Glutamatergic neuron (in vitro differentiated cells): ENCODE results near the gene PTH. TPM values are rescaled to one million over a fixed set of nuclear protein-coding genes. Genes with fewer than 3 reads are reported as not detected.
A peak's percentile ranks its signal among the peaks of the same experiment; 100 is the strongest.

Experiments used
- DNase-seq: peaks from one replicate; pipeline ENCODE4 v3.0.0; 2022
- H3K27ac Mint-ChIP-seq: one replicate; pipeline ENCODE4 v1.8.0; 2020; ENCODE audit warnings: mild to moderate bottlenecking, mixed read lengths, inconsistent platforms; ENCODE audit not compliant: unreplicated experiment
- H3K27me3 Mint-ChIP-seq: one replicate; pipeline ENCODE4 v1.8.0; 2020; ENCODE audit warnings: mild to moderate bottlenecking, moderate library complexity, mixed read lengths, inconsistent platforms; ENCODE audit not compliant: unreplicated experiment
- H3K36me3 Mint-ChIP-seq: one replicate; pipeline ENCODE4 v1.8.0; 2020; ENCODE audit warnings: mild to moderate bottlenecking, mixed read lengths, inconsistent platforms; ENCODE audit not compliant: unreplicated experiment
- H3K4me1 Mint-ChIP-seq: one replicate; pipeline ENCODE4 v1.8.0; 2020; ENCODE audit warnings: mild to moderate bottlenecking, low read depth, mixed read lengths, inconsistent platforms; ENCODE audit not compliant: unreplicated experiment
- H3K4me3 Mint-ChIP-seq: one replicate; pipeline ENCODE4 v1.8.0; 2020; ENCODE audit warnings: mild to moderate bottlenecking, mixed read lengths, inconsistent platforms; ENCODE audit not compliant: unreplicated experiment
- H3K9me3 Mint-ChIP-seq: one replicate; pipeline ENCODE4 v1.8.0; 2020; ENCODE audit warnings: mild to moderate bottlenecking, moderate library complexity, mixed read lengths, inconsistent platforms; ENCODE audit not compliant: unreplicated experiment
- total RNA-seq: library from RNA; stranded (reverse); fragmentation: NEBNext Ultra II Directional; extraction: Animal tissue kit (Norgen Biotek cat#: 25700); gene quantifications from one replicate; pipeline ENCODE4 v1.2.1, GENCODE V29; 2021; ENCODE audit not compliant: unreplicated experiment
- TF ChIP-seq, protein P1 (sequence below): fragments of 200-600 bp; sonication (generic); IDR thresholded peaks from one replicate; pipeline ENCODE4 v1.5.0; 2021; ENCODE audit not compliant: partially characterized antibody, unreplicated experiment

The PTH gene
- total RNA-seq, 1 donor from 2014 or later, result not detected

DNA sequence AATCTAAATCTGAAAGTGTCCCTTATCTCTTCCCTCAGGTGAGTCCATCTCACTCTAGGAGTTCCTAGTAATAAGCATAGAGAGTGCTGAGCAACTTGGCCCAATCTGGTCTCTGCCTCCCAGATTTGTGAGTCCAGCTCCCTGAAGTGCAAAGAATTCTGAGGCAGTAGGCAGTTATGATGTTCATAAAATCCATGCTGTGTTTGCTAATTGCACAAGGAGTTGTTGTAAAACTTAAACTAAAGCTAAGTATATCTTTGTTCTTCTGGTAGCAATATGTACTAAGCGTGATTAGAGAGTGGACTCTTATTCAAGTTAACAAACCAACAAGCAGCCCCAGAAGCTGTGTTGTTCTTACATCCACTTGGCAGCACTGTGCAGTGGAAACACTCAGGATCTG lies 7.6 kb upstream of the PTH start:
- no peak for DNase-seq
- no peaks in the 10 kb centered on the region for H3K27me3 Mint-ChIP-seq
- no peaks in the 10 kb centered on the region for H3K36me3 Mint-ChIP-seq
- H3K9me3 Mint-ChIP-seq, result no peaks in the 10 kb centered on the region
- no peak overlapping the region for H3K4me3 Mint-ChIP-seq
- H3K4me1 Mint-ChIP-seq, result no peaks in the 10 kb centered on the region
- TF ChIP-seq, protein P1, sequence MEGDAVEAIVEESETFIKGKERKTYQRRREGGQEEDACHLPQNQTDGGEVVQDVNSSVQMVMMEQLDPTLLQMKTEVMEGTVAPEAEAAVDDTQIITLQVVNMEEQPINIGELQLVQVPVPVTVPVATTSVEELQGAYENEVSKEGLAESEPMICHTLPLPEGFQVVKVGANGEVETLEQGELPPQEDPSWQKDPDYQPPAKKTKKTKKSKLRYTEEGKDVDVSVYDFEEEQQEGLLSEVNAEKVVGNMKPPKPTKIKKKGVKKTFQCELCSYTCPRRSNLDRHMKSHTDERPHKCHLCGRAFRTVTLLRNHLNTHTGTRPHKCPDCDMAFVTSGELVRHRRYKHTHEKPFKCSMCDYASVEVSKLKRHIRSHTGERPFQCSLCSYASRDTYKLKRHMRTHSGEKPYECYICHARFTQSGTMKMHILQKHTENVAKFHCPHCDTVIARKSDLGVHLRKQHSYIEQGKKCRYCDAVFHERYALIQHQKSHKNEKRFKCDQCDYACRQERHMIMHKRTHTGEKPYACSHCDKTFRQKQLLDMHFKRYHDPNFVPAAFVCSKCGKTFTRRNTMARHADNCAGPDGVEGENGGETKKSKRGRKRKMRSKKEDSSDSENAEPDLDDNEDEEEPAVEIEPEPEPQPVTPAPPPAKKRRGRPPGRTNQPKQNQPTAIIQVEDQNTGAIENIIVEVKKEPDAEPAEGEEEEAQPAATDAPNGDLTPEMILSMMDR, result no peak
- no peak overlapping the region for H3K27ac Mint-ChIP-seq

DNA sequence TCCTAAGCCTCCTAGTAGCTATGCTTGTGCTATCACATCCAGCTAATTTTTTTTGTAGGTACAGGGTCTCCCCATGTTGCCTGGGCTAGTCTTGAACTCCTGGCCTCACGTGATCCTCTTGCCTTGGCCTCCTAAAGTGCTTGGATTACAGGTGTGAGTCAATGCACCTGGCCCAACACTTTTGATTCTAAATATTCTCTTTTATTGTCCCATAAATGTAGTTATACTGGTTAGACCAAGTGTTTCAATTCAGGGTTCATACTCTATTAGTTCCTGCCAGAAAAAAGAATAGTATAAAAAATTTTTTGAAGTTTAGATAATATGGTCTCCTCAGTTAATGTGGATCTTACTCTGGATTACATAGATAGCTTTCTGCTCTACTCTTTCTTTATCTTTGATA lies 6.7 kb upstream of the PTH start:
- Mint-ChIP-seq H3K36me3 (no peaks in the 10 kb centered on the region), H3K4me1 (no peaks in the 10 kb centered on the region), H3K4me3 (no peak overlapping the region), H3K27me3 (no peaks in the 10 kb centered on the region), H3K9me3 (no peaks in the 10 kb centered on the region), H3K27ac (no peak overlapping the region)
- DNase-seq, result no peak
- TF ChIP-seq, protein P1, result no peak

DNA sequence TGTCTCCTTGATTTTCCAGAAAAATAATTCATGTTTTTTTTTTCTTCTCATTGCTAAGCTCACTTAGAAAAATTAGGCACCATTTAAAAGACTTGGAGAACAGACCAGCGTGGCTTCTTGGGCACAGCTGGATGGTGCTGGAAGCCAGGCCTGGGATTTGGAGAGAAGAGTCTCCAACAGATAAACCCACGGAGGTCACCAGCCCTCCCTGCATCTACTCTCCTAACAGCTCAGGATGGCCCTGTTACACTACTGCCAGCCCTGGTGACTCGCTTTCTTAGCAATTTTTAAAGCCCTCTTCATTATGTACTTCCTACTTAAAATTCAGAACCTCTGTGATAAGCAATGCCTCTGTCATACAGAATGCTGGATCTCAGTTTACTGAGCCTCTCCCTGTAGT lies 1.7 kb downstream of the PTH start:
- Mint-ChIP-seq H3K4me1 (peaks cover 4% of the 10 kb centered on the region), H3K36me3 (no peaks in the 10 kb centered on the region), H3K27ac (no peak overlapping the region), H3K4me3 (no peak overlapping the region), H3K27me3 (no peaks in the 10 kb centered on the region), H3K9me3 (peaks cover 2% of the 10 kb centered on the region)
- TF ChIP-seq, protein P1, result no peak
- DNase-seq, result no peak

DNA sequence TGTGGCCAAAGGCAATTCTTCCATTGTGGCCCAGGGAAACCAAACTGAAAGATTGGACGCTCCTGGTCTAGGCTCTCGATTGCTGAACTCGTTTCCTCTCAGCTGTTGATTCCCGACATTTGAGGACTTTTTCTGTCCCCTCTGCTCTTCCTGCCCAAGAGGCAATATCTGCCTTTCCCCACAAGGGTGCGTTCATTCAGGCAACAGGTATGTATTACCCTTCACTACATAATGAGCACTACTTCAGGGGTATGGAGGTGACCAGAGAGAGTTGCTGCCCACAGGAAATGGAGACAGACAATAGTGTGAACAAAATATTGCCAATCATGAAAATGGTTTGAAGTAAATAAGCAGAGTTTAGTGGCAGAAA lies 8.2 kb downstream of the PTH start:
- H3K4me3 Mint-ChIP-seq, result peak overlapping the region; percentile 31
- no peaks in the 10 kb centered on the region for H3K36me3 Mint-ChIP-seq
- peaks cover 4% of the 10 kb centered on the region for H3K4me1 Mint-ChIP-seq
- H3K27me3 Mint-ChIP-seq, result peaks cover 8% of the 10 kb centered on the region
- H3K27ac Mint-ChIP-seq, result no peak overlapping the region
- TF ChIP-seq, protein P1, result no peak
- H3K9me3 Mint-ChIP-seq, result peaks cover 6% of the 10 kb centered on the region
- no peak for DNase-seq

DNA sequence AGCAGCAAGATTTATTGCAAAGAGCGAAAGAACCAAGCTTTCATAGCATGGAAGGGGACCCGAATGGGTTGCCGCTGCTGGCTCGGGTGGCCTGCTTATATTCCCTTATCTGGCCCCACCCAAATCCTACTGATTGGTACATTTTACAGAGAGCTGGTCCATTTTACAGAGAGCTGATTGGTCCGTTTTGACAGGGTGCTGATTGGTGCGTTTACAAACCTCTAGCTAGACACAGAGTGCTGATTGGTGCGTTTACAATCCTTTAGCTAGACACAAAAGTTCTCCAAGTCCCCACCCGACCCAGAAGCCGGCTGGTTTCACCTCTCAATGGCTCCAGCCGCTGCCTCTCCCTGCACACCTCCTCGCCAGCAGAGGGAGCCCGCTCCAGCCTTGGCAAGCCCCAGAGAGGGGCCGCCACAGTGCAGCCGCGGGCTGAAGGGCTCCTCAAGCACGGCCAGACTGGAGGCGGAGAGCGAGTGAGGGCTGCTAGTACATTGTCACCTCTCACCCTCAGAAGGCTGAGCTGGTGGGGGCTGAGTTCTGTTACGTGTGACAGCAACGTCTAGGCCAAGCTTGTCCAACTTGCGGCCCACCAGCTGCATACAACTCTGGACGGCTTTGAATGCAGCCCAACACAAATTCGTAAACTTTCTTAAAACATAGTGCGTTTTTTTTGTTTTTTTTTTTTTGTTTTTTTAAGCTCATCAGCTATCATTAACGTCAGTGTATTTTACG lies 8.7 kb downstream of the PTH start:
- Mint-ChIP-seq H3K4me1 (peaks cover 4% of the 10 kb centered on the region), H3K9me3 (peaks cover 6% of the 10 kb centered on the region), H3K36me3 (no peaks in the 10 kb centered on the region), H3K27ac (no peak overlapping the region), H3K4me3 (no peak overlapping the region), H3K27me3 (peaks cover 8% of the 10 kb centered on the region)
- DNase-seq, result peak; percentile 38
- TF ChIP-seq, protein P1, result no peak
